ENCODE measurements around the gene AGAP1.

AGAP1 gene

DNA sequence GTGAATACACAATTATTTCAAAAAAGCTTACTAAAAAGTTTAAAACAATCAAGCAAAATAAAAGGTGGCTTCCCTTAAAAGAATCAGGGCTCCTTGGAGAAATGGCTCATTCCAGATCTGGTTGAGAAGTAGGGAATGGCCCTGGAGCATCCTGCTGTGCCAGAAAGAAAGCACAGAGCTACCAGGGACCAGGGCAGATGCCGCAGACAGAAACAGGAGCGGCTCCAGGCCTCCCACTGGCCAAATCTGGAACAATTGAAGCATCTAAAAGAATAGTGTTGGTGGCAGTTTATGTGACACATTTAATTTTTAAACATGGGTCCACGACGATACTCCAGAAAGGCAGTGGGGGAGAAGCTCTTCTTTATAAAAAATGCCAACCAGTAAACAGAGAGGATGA is 598.9 kb downstream of the AGAP1 start:
- DNase-seq: no peak

DNA sequence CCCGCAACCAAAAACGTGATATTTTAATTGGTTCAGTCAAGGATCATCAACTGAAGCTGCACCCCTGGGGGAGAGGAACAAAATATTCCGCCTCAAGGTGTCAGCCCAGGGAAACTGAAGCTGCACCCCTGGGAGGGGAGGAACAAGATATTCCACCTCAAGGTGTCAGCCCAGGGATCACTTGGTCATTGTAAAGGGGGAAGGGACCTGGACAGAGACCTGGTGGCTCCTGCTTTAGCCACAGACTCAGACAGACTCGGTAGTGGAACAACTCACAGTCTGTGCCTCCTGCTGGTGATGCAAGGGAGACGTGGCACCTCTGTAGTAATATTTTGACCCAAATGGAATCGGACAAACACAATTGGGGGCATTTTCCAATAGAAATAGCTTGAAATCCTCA is 599.3 kb downstream of the AGAP1 start:
- no peak for DNase-seq

DNA sequence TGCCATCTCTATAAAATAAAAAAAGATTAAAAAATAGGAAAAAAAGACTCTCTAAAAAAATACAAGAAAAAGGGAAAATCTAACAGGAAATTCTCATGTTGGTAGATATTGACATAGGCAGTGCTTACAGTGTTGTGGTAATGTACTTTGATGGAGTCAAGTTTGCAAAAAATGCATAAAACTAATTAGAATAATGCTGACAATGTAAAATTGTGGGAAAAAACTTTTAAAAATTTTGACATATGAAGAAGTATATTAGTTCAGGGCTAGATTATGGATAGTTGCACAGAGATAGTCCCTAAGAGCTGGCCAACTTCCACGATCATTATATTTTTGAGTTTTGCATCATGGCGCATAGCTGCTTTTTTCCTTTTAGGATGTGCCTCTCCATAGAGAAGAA is 601.7 kb downstream of the AGAP1 start:
- DNase-seq: no peak

DNA sequence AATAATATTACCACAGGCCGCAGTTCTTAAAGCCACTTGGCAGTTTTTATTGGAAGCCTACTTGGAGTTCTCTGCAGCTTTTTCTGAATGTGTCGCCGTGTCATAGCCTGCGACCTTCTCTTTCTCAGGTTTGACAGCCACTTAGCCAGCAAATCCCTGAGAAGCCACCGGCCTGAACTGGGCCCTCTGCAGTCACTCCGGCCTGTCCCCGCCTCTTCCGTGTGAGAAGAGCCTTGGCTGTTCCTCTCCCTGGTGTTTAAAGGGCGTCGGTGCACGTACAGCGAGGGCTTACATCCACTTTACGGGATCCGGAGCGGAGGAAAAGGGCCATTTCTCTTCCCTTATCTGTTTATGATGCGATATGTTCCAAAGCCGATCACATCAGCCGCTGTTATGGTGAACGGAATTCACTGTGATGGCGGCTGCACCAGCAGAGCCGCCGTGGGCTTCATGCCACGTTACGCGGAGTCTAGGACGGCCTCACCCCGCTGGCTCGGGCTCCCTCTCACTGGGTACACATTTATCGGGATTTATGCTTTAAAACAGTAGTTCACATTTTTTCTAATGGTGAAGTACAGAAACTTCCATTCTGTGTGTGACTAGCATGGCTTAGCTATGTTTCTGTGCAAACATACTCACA is 607.6 kb downstream of the AGAP1 start:
- DNase-seq: no peak

DNA sequence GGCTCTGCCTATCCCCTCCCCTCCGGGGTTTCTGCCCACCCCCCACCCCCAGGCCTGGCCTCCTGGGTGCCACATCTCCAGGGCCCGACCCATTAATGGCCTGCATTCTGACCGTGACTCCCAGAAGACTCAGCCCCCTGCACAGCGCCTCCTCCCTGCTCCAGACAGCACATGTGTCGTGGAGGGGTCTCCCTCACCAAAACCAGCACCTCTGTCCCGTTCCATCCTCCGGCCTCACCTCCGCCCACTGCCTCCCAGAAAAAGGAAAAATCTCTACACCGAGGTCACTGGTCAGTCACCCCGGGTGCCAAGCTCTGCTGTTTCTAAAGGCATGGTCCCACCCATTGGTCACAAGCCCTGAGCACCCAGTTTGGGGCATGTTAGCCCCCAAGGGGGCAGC is 609.1 kb downstream of the AGAP1 start:
- no peak for DNase-seq

DNA sequence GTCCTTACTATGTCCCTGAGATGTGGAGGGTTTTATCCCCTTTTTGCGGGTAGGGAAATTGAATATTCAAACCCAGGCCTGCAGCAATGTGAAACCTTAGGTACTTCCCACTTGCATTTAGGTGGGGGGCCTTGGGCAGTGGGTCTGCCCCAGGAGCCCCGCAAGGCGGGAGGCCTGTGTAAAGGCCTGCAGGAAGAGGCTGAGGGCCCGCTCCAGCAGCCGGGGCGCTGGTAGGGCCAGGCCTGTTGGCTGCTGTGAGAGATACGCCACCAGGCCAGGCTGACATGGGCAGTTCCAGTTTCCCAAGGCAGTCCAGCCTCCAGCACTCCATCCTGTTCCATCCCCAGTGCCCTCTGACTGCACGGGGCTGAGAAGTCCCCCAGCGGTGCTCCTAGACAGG is 610.1 kb downstream of the AGAP1 start:
- no peak for DNase-seq

DNA sequence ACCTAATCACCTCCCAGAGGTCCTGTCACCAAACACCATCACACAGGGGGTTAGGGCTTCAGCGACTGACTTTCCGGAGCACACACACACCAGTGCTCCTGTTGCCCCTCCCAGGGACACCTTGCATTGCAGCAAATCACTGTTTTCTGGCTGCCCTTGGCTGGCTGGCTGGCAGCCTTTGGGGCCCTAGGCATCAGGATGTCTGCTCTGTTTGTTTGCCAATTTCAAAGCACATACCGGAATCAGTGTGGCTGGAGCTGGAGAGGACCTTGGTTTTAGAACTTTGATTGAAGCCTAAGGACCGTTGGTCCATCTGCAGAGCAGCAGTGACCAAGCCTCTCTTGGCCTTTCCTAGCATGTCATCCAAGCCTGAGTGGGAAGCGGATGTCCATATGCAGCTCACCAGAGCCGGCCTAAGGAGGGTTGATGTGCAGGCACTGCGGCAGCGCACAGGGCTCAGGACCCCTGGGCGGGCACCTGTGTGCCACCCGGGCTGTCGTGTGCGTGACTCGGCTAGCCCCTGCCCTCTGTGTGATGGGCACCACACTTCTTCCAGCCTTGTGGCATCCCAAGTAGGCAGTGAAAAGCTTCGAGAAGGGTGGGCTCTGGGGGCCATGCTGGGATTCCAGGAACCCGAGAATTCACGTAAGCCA is 612.2 kb downstream of the AGAP1 start:
- DNase-seq: no peak

DNA sequence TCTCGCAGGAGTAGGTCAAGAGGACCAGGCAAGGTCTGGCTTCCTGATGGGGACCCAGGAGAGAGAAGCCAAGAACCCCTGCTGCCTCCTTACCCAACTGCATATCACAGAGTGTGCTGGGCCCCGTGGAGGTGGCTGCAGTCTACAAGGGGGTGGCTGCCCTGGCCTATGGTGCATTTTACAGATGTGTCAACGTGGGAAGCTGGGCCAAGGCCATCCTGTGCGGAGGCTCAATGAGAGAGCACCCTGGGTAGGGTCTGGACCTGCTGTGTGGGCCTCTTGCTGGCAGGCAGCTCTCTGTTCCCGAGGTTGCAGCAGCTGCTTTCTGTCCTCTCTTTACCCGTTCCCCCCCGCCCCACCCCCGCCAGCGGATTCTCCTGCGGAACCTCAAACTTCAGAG is 612.9 kb downstream of the AGAP1 start:
- no peak for DNase-seq

DNA sequence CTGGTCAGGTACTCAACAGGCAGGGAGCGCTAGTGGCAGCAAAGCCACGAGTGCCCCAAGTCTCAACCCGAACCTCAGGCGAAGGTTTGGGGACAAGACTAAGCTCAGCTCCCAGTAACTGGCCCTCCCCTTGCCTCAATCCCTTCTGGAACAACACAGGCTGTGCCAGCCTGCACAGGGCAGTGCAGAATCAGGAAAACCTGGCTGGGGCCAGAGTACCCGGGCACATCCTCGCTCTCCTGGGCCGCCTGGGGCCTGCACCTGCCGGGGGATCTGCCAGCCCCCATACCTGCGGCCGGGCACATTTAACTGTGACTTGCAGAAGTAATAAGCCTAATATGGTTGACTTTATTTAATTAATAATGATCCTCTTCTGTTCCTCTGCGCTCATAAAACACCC is 613.7 kb downstream of the AGAP1 start:
- DNase-seq: no peak

DNA sequence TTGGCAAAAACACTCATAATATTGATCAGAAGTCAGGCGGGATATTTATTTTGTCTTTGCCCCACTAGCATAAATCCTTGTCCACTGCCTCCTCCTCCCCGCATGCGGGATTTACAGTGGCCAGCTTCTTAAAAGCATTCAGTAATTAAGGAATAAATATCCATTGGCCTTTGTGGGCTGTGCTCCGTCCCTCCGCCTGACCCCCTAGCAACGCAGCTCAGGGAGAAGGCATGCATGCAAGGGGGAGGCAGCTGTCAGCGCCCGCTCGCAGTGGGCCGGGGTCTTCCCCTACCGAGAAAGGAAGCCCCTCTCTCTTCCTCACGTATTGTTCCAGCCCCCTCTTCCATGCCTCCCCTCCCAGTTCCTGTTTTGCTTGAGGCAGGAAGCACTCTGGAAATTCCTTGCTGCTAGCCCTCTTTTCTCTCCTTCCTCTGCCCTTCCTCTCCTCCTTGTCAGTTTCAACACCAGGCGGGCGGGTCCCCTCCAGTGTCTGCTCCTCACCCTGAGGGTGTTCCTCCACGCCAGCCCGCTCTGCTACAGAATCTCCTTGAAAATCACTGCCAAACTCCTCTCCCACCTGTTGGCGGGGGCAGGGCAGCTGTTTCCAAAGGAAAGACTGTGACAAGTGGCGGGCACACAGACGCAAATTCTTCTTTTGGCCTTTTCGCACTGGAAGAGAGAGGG is 614.2 kb downstream of the AGAP1 start:
- DNase-seq: no peak

DNA sequence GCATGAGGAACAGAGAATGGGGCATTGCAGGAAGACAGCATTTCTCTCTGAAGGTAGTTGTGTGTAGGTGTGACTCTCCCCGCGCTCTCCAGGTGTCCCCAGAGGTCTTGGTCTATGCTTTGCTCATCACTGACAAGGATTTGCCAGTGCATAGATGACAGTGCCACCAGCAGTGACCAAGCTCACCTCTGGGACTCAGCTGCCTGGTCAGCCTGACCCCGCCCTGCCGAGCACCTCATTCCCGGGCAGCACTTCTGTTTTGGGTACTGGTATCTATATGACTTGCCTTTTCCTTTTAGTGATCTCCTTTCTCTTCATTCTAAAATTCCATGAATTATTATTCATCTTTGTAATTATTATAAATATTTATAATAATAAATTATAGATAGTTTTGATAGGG is 615.2 kb downstream of the AGAP1 start:
- DNase-seq: no peak

DNA sequence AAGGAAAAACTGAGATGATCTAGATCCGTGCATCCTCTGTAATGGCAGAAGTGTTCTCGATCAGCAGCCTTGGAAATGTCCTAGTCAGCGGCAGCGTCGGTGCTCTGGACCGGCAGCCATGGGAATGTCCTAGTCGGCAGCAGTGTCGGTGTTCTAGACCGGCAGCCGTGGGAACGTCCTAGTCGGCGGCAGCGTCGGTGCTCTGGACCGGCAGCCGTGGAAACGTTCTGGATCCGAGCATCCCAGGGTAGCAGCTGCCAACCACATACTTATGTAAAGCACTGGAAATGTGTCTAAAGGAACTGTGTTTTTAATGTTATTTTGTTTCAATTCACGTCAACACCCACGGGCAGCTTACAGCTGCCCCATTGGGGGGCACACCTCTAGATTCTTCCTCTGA is 615.6 kb downstream of the AGAP1 start:
- no peak for DNase-seq

DNA sequence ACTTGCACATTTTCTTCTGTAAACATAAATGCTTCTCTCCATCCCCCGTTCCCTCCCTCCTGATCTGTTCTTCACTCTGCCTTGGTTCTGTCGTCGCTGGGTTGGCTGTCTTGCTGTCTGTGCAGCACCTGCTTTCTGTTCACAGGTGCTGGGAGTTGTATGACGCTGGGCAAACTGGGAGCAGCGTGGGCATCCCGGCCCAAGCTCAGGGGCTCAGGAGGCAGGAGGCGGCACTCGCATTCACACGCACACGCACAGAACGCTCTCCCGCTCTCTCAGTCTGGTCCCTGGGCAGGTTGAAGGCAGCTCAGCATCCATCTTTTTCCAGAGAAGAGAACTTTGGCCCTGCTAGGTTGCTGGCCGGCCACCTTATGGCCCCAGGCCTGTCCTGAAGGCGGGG is 618.6 kb downstream of the AGAP1 start:
- no peak for DNase-seq

DNA sequence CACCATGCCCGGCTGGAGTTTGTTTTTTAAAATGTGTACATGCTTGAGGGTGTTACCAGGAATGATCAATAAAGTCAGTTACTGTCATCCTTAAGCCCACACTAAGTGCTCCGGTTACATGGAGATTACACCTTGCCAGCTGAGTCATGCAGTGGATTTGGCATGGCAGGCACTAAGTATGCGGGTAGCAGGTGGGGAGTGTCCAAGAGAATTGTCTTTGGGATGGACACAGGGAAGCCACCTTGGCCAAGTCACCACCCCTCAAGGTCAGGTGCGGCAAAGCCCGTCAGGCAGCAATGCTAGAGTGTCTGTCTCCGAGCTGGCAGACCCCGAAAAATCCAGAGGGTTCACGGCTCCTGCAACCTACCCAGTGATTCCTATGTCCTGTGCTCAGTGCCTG is 619.6 kb downstream of the AGAP1 start:
- no peak for DNase-seq

DNA sequence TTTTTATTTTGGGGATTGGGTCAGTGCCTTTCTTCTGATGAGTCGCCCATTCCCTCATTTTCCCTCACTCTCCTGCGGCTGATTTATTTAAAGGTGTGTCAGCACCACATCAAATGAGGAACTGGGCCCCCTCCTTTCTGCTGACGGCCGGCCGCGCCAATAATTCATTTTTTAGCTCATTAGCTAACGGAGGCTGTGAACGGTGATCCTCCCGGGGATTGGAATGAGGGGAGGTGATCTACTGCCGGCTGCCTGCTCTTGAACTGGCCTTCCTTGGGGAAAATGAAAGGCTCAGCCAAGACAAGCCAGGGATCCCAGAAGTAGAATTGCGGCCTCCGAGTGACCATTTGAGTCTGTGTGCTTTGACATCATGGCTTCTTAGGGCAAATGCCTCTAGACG is 620.1 kb downstream of the AGAP1 start:
- no peak for DNase-seq

DNA sequence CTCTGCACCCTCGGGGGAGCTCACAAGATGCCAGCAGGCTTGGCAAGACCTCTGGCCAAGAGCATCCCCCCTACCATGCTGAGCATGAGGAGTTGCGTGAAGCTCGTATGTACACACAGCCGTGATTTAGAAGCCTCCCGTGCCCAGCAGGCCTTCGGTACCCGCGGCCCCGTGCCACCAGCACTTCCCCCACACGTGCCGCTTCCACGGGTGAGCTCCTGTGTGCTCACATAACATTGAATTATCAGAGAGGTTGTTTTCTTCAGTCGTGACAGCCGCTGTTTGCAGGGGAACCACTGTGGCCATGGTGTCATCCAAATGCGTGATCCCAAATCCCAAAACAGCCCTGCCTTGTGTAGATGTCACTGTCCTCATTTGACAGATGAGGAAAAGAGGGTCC is 621.1 kb downstream of the AGAP1 start:
- DNase-seq: no peak

DNA sequence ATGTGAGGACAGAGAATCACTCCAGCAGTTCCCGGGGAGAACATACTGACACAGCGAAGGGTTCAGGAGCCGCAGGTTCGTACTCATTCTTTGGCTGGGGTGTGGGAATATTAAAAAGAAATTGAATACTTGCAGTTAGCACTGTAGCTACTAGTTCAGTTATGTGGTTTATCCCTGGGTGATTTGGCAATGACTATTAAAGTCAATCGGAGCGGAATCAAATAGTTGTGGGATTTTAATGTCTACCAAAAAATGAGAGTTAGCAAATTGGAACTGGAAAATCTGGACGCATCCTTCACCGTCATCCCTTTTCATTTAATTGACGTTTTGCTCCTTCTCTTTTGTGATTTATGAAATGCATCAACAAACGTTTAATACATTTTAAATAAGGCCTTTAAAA is 623.6 kb downstream of the AGAP1 start:
- no peak for DNase-seq

DNA sequence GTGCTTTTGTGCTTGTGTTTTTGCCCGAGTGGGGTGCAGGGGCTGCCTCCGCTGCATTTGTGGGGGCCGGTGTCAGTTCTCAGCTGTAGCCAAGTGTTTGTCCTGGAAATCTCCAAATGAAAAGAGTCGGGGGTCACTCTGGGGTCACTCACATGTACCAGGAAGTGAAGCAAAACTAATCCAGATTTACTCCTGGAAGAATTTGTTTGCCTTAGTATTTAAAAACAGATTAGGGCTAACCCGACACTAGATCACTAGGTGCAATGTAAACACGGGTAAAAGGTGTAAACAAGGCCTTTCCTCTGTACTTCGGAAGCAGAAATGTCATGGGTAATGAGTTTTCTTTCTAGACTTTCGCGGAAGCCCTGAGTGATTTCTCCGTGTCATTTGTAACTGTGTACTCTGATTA is 624.0 kb downstream of the AGAP1 start:
- DNase-seq: no peak

DNA sequence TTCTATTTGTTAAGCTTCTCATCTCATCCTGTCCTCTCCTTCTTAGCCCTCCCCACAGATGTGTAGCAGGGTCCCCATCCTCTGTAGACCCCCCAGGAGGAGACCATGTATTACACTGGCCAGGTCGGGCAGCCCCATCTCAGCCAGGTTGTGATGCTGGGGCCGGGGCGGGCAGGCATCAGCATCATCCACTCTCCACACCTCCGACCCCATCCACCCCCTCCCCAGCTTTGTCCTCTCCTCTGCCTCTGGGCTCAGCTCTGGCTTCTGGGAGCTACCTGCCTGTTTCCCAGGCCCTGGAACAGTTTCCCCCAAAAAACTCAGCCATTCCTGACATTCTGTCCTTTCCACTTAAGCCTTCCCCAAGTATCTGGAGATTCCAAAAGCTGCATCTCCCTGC is 625.2 kb downstream of the AGAP1 start:
- no peak for DNase-seq

DNA sequence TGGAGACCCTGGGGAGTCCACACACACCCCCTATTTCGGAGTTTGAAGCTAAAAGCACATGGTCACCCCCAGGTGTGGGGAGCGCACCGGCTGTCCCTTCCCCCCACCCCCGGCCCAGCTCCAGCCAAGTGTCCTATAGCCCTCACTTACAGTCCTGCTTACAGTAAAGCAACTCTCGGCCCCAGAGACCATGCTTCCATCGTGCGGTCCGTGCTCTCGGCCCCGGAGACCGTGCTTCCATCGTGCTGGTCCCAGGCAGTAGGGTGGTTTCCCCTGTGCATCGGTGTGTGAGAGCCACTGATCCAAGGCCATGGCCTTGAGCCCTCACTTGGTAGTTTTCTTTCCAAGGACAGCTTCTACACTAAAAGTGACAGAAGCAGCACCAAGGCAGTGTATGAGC is 625.6 kb downstream of the AGAP1 start:
- DNase-seq: no peak

DNA sequence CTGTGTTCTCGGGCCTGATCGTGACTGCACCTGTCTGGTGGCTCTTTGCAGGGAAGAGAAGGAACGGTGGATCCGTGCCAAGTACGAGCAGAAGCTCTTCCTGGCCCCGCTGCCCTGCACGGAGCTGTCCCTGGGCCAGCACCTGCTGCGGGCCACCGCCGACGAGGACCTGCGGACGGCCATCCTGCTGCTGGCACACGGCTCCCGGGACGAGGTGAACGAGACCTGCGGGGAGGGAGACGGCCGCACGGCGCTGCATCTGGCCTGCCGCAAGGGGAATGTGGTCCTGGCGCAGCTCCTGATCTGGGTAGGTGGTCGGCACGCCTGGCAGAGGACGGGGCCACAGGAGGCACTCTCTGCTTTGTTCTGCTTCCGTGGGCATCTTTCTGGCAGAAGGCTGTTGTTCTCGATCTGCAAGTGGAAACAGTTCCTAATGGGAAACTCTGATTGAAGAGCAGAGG is 626.3 kb downstream of the AGAP1 start:
- no peak for DNase-seq

DNA sequence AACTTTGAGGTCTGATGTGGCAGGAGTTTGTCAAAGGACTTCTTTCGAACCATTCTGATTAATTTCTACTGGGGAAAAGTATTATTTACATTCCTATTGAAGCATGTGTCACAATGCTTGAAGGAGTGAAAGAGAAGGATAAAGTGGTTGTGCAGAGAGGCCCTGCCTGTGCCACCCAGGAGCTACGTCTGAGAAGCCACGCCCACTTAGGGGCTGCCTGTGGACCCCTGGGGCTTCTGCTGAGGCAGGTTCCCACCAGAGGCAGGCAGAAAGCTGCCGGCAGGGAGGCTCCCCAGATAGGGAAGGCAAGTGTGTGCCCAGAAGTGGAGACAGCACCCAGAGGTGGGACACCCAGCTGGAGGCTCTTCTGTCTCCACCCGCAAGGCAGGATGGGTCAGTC is 627.0 kb downstream of the AGAP1 start:
- DNase-seq: no peak

DNA sequence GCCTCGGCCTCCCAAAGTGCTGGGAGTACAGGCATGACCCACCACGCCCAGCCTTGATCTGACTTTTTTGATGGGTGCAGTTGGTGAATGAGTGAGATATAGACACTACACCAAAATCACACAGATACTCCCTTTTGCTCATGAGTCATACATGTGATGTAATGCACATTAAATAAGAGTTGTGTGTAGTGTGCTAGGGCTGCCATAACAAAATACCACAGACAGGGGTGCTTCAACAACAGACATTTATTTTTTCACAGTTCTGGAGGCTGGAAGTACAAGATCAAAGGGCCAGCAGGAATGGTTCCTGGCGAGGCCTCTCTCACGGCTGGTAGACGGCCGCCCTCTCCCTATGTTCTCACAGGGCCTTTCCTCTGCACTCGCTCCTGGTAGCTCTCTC is 627.7 kb downstream of the AGAP1 start:
- no peak for DNase-seq

DNA sequence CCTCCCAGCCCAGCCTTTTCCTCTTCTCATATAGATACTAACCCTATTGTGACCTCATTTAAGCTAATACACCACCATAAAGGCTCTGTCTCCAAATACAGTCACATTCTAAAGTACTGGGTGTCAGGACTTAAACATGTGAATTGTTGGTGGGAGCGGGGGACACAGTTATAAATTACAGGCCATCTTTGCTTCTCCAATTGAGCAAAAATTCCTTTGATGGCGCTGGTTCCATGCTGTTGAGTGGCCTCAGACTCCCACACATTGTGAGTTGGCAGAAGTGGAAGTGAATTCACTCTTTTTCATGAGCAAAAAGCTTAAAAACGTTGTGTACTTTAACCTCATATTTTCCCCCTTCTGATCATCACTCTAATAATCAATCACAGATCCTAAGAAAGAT is 628.4 kb downstream of the AGAP1 start:
- no peak for DNase-seq

DNA sequence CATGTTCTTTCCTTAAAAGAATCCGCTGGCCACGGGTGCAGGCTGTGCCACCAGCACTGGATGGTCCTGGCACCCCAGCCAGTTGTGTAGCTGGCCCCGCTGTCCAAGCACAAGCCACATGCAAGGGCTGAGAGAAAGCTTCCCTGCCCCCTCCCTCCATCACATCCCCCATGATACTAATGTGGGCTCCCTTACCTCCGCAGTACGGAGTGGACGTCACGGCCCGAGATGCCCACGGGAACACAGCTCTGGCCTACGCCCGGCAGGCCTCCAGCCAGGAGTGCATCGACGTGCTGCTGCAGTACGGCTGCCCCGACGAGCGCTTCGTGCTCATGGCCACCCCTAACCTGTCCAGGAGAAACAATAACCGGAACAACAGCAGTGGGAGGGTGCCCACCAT is 629.9 kb downstream of the AGAP1 start:
- no peak for DNase-seq
